ACC112 (cell line): ENCODE measurements around the gene AFG1L.
A peak's percentile ranks its signal among the peaks of the same experiment; 100 is the strongest.
"Not testable (repeated sequence)": the region's sequence is repeated elsewhere in the genome, so short reads cannot be mapped to it uniquely, and the experiment has no call there.

ENCODE experiments used
- H2AFZ ChIP-seq: fragments of 200-600 bp; sonication (generic); one replicate; pipeline ENCODE4 v1.6.0; 2017; ENCODE audit warnings: antibody characterized with exemption, low read length; ENCODE audit not compliant: unreplicated experiment
- H3K27ac ChIP-seq: fragments of 200-600 bp; sonication (generic); 2 replicates; pipeline ENCODE4 v1.5.1; 2014; ENCODE audit warnings: low read depth, mild to moderate bottlenecking, antibody characterized with exemption, low read length, moderate library complexity
- H3K27me3 ChIP-seq: fragments of 200-600 bp; sonication (generic); 2 replicates; pipeline ENCODE4 v1.6.1; 2014; ENCODE audit warnings: mild to moderate bottlenecking, antibody characterized with exemption, low read length, moderate library complexity, mixed read lengths; ENCODE audit not compliant: insufficient read depth
- H3K36me3 ChIP-seq: fragments of 200-600 bp; sonication (generic); 2 replicates; pipeline ENCODE4 v1.6.1; 2016; ENCODE audit warnings: mild to moderate bottlenecking, antibody characterized with exemption, low read length, moderate library complexity, mixed read lengths; ENCODE audit not compliant: insufficient read depth
- H3K4me1 ChIP-seq: fragments of 200-600 bp; sonication (generic); one replicate; pipeline ENCODE4 v1.6.1; 2016; ENCODE audit warnings: low read length, mixed read lengths; ENCODE audit not compliant: insufficient read depth, unreplicated experiment, control insufficient read depth
- H3K4me3 ChIP-seq: fragments of 200-600 bp; sonication (generic); 2 replicates; pipeline ENCODE4 v1.5.1; 2014; ENCODE audit warnings: mild to moderate bottlenecking, low read depth, low read length
- H3K79me2 ChIP-seq: fragments of 200-600 bp; sonication (generic); one replicate; pipeline ENCODE4 v1.6.0; 2016; ENCODE audit warnings: low read length; ENCODE audit not compliant: control insufficient read depth, unreplicated experiment, insufficient read depth

The AFG1L gene

GRCh38 chr6:108435391-108435790 is 140.5 kb downstream of the AFG1L start:
- Histone ChIP-seq H3K4me1 (no peaks in the 10 kb centered on the region), H3K4me3 (no peak overlapping the region), H3K27me3 (no peaks in the 10 kb centered on the region), H3K27ac (no peak overlapping the region), H3K79me2 (no peaks in the 10 kb centered on the region), H2AFZ (no peak overlapping the region), H3K36me3 (no peaks in the 10 kb centered on the region)

GRCh38 chr6:108436771-108437170 is 141.9 kb downstream of the AFG1L start:
- Histone ChIP-seq H3K79me2 (no peaks in the 10 kb centered on the region), H3K4me1 (no peaks in the 10 kb centered on the region), H3K36me3 (no peaks in the 10 kb centered on the region), H3K4me3 (no peak overlapping the region), H2AFZ (no peak overlapping the region), H3K27ac (no peak overlapping the region), H3K27me3 (no peaks in the 10 kb centered on the region)

- Histone ChIP-seq H2AFZ (no peak overlapping the region), H3K27me3 (no peaks in the 10 kb centered on the region), H3K4me3 (no peak overlapping the region), H3K36me3 (no peaks in the 10 kb centered on the region), H3K4me1 (no peaks in the 10 kb centered on the region), H3K27ac (no peak overlapping the region), H3K79me2 (no peaks in the 10 kb centered on the region)
Measured at GRCh38 chr6:108437821-108438220, 143.0 kb downstream of the AFG1L start.

- H2AFZ ChIP-seq: no peak overlapping the region
- no peaks in the 10 kb centered on the region for H3K27me3 ChIP-seq
- no peak overlapping the region for H3K4me3 ChIP-seq
- no peak overlapping the region for H3K27ac ChIP-seq
- H3K79me2 ChIP-seq: no peaks in the 10 kb centered on the region
- H3K4me1 ChIP-seq: no peaks in the 10 kb centered on the region
- no peaks in the 10 kb centered on the region for H3K36me3 ChIP-seq
Measured at GRCh38 chr6:108438918-108439317, 144.1 kb downstream of the AFG1L start.

GRCh38 chr6:108441141-108441540 is 146.3 kb downstream of the AFG1L start:
- Histone ChIP-seq H2AFZ (no peak overlapping the region), H3K27me3 (no peaks in the 10 kb centered on the region), H3K4me3 (no peak overlapping the region), H3K27ac (no peak overlapping the region), H3K36me3 (no peaks in the 10 kb centered on the region), H3K4me1 (no peaks in the 10 kb centered on the region), H3K79me2 (no peaks in the 10 kb centered on the region)

GRCh38 chr6:108442770-108443520 is 148.1 kb downstream of the AFG1L start:
- H3K27ac ChIP-seq: no peak overlapping the region
- no peak overlapping the region for H3K4me3 ChIP-seq
- no peaks in the 10 kb centered on the region for H3K79me2 ChIP-seq
- no peak overlapping the region for H2AFZ ChIP-seq
- no peaks in the 10 kb centered on the region for H3K27me3 ChIP-seq
- H3K36me3 ChIP-seq: no peaks in the 10 kb centered on the region
- H3K4me1 ChIP-seq: no peaks in the 10 kb centered on the region

- no peaks in the 10 kb centered on the region for H3K27me3 ChIP-seq
- H3K79me2 ChIP-seq: no peaks in the 10 kb centered on the region
- H2AFZ ChIP-seq: no peak overlapping the region
- H3K36me3 ChIP-seq: no peaks in the 10 kb centered on the region
- H3K27ac ChIP-seq: no peak overlapping the region
- no peak overlapping the region for H3K4me3 ChIP-seq
- H3K4me1 ChIP-seq: no peaks in the 10 kb centered on the region
Measured at GRCh38 chr6:108446629-108447150, 151.8 kb downstream of the AFG1L start.

- peaks cover 13% of the 10 kb centered on the region for H3K4me1 ChIP-seq
- H3K4me3 ChIP-seq: no peak overlapping the region
- no peak overlapping the region for H2AFZ ChIP-seq
- H3K27ac ChIP-seq: no peak overlapping the region
- H3K79me2 ChIP-seq: no peaks in the 10 kb centered on the region
- no peaks in the 10 kb centered on the region for H3K27me3 ChIP-seq
- H3K36me3 ChIP-seq: no peaks in the 10 kb centered on the region
Measured at GRCh38 chr6:108448481-108448880, 153.6 kb downstream of the AFG1L start.

- not testable (repeated sequence) for H3K27me3 ChIP-seq, H3K36me3 ChIP-seq, H3K27ac ChIP-seq, H3K4me3 ChIP-seq, H2AFZ ChIP-seq, H3K79me2 ChIP-seq
- H3K4me1 ChIP-seq: peaks cover 21% of the 10 kb centered on the region
Measured at GRCh38 chr6:108449717-108450116, 154.9 kb downstream of the AFG1L start.

GRCh38 chr6:108451816-108452215 is 157.0 kb downstream of the AFG1L start:
- Histone ChIP-seq H3K36me3 (no peaks in the 10 kb centered on the region), H3K4me3 (no peak overlapping the region), H3K79me2 (no peaks in the 10 kb centered on the region), H3K27me3 (no peaks in the 10 kb centered on the region), H2AFZ (no peak overlapping the region), H3K4me1 (peaks cover 21% of the 10 kb centered on the region), H3K27ac (no peak overlapping the region)

- Histone ChIP-seq H3K27ac (peak overlapping the region; percentile 67), H2AFZ (peak overlapping the region; percentile 77), H3K36me3 (no peaks in the 10 kb centered on the region), H3K27me3 (no peaks in the 10 kb centered on the region), H3K4me1 (peaks cover 21% of the 10 kb centered on the region), H3K4me3 (no peak overlapping the region), H3K79me2 (no peaks in the 10 kb centered on the region)
Measured at GRCh38 chr6:108452711-108453195, 157.9 kb downstream of the AFG1L start.
